PC-3 (cell line): ENCODE measurements around the gene CISD1.

Experiments
- CTCF ChIP-seq: fragments of 300-600 bp; sonication (generic); conservative IDR thresholded peaks from 2 replicates; pipeline ENCODE4 v1.5.1; 2017; ENCODE audit warnings: antibody characterized with exemption, low read depth, mild to moderate bottlenecking, low read length
- EZH2 ChIP-seq: fragments of 300-600 bp; sonication (generic); IDR thresholded peaks from one replicate; pipeline ENCODE4 v1.6.1; 2017; ENCODE audit warnings: antibody characterized with exemption, mild to moderate bottlenecking, low read length; ENCODE audit not compliant: unreplicated experiment

- TF ChIP-seq CTCF = no peak
- TF ChIP-seq EZH2 = no peak
Measured at GRCh38 chr10:58302254-58302653, 33.3 kb downstream of the CISD1 start.
